HepG2 (cell line): Measurements from ENCODE around the gene TRERF1. TPM values are rescaled to one million over a fixed set of nuclear protein-coding genes. Genes with fewer than 3 reads are reported as not detected.

Source experiments
- DMTF1 ChIP-seq: sonication (generic); formaldehyde crosslinking; IDR thresholded peaks from 2 replicates; pipeline ENCODE4 v1.4.0; 2020; ENCODE audit warnings: mild to moderate bottlenecking, missing genetic modification reagents
- FOXA1 ChIP-seq, 2 experiments: fragments of 450-650 bp in 1 of 2; sonication (generic) in 1 of 2; formaldehyde crosslinking in 1 of 2; IDR thresholded peaks; 2 replicates each; pipeline versions ENCODE4 v1.4.0 to v1.6.1; 2016 to 2020; ENCODE audit warnings: missing genetic modification reagents in 1 of 2
- HOXA7 ChIP-seq: sonication (generic); formaldehyde crosslinking; IDR thresholded peaks from 2 replicates; pipeline ENCODE4 v1.8.1; 2022; ENCODE audit warnings: mild to moderate bottlenecking, missing genetic modification reagents, moderate library complexity
- JUNB ChIP-seq: sonication (generic); formaldehyde crosslinking; IDR thresholded peaks from 2 replicates; pipeline ENCODE4 v1.8.0; 2022; ENCODE audit warnings: missing genetic modification reagents, mild to moderate bottlenecking, borderline replicate concordance
- KDM3A ChIP-seq: IDR thresholded peaks from 2 replicates; pipeline ENCODE4 v1.6.1; 2018; ENCODE audit warnings: low read depth, missing compliant biosample characterization
- LCORL ChIP-seq, 2 experiments: fragments of 450-650 bp in 1 of 2; sonication (generic) in 1 of 2; formaldehyde crosslinking in 1 of 2; IDR thresholded peaks; 2 replicates each; pipeline versions ENCODE4 v1.5.0 to v1.6.1; 2017 to 2020; ENCODE audit warnings: antibody characterized with exemption in 1 of 2, missing genetic modification reagents in 1 of 2
- STAT6 ChIP-seq: sonication (generic); formaldehyde crosslinking; IDR thresholded peaks from 2 replicates; pipeline ENCODE4 v1.4.0; 2020; ENCODE audit warnings: missing genetic modification reagents, mild to moderate bottlenecking, borderline replicate concordance
- TBX2 ChIP-seq: sonication (generic); formaldehyde crosslinking; IDR thresholded peaks from 2 replicates; pipeline ENCODE4 v1.5.0; 2020; ENCODE audit warnings: missing genetic modification reagents, mild to moderate bottlenecking, borderline replicate concordance
- ZFP36L2 ChIP-seq: sonication (generic); formaldehyde crosslinking; IDR thresholded peaks from 2 replicates; pipeline ENCODE4 v1.4.0; 2020; ENCODE audit warnings: missing genetic modification reagents
- ZHX1 ChIP-seq: sonication (generic); formaldehyde crosslinking; IDR thresholded peaks from 2 replicates; pipeline ENCODE4 v1.8.1; 2022; ENCODE audit warnings: low read depth, mild to moderate bottlenecking, missing genetic modification reagents
- ZMYM2 ChIP-seq: sonication (generic); formaldehyde crosslinking; IDR thresholded peaks from 2 replicates; pipeline ENCODE4 v1.8.0; 2022; ENCODE audit warnings: mild to moderate bottlenecking, missing genetic modification reagents
- ZNF205 ChIP-seq: IDR thresholded peaks from 2 replicates; pipeline ENCODE4 v1.6.1; 2018; ENCODE audit warnings: missing biosample characterization, missing genetic modification reagents
- ZNF230 ChIP-seq: sonication (generic); formaldehyde crosslinking; IDR thresholded peaks from 2 replicates; pipeline ENCODE4 v1.4.0; 2020; ENCODE audit warnings: mild to moderate bottlenecking, missing genetic modification reagents
- ZNF354B ChIP-seq: sonication (generic); formaldehyde crosslinking; IDR thresholded peaks from 2 replicates; pipeline ENCODE4 v1.8.0; 2022; ENCODE audit warnings: mild to moderate bottlenecking, missing genetic modification reagents
- ZNF574 ChIP-seq: sonication (generic); formaldehyde crosslinking; IDR thresholded peaks from 2 replicates; pipeline ENCODE4 v1.4.0; 2020; ENCODE audit warnings: missing genetic modification reagents
- polyA plus RNA-seq, 8 experiments: library from polyadenylated mRNA; depleted of rRNA in 3 of 8; stranded (reverse) in 7 of 8; unstranded in 1 of 8; fragments of >200 nt; fragmentation: Illumina TruSeq in 4 of 8; extraction: Trizol in 4 of 8; gene quantifications; 2 replicates each; pipeline versions ENCODE4 v1.2.1 to v1.2.3, GENCODE V29; 2011 to 2016; ENCODE audit warnings: low read depth in 4 of 8, missing spikeins in 1 of 8, mixed read lengths in 1 of 8; ENCODE audit not compliant: insufficient read depth in 1 of 8
- total RNA-seq, 5 experiments: library from RNA; depleted of rRNA; stranded (reverse); fragments of >200 nt; fragmentation: Illumina TruSeq; extraction: Trizol; gene quantifications; 2 replicates each; pipeline ENCODE4 v1.2.3, GENCODE V29; 2016; ENCODE audit warnings: low read depth in 1 of 5

TRERF1 gene
- total and polyA plus RNA-seq, 2 of the 13 experiments (the other 11 are each of a cell fraction or from before 2014, with no cell fraction given): 0.02 TPM; not detected in 1

GRCh38 chr6:42217519-42218367 lies 234.0 kb downstream of the TRERF1 start, which contains the start of gene MRPS10 (continued):
- TF ChIP-seq ZHX1 (CRISPR knock-in tag): peak; percentile 92
- no peak for TF ChIP-seq STAT6
- TF ChIP-seq ZNF574 (CRISPR knock-in tag): peak; percentile 100
- TF ChIP-seq DMTF1: no peak
- no peak for TF ChIP-seq JUNB (CRISPR knock-in tag)
- TF ChIP-seq ZFP36L2 (CRISPR knock-in tag): no peak
- TF ChIP-seq LCORL (IDR thresholded peaks at IDR 0.05): 0 out of 2 replicates have a peak, but pooled peaks have one; percentile 36
- TF ChIP-seq LCORL (CRISPR knock-in tag; IDR thresholded peaks at IDR 0.05): peak; percentile 84; the same call in 1 of the 2 replicates
- TF ChIP-seq ZNF205 (CRISPR knock-in tag): peak; percentile 81
- TF ChIP-seq ZMYM2 (CRISPR knock-in tag): no peak
- 0 out of 2 replicates have a peak, but pooled peaks have one; percentile 65 for TF ChIP-seq ZNF230 (CRISPR knock-in tag)
- TF ChIP-seq FOXA1 (IDR thresholded peaks at IDR 0.05): no peak
- TF ChIP-seq FOXA1 (CRISPR knock-in tag; IDR thresholded peaks at IDR 0.05): peak; percentile 16; the same call in 1 of the 2 replicates
- TF ChIP-seq TBX2 (CRISPR knock-in tag): peak; percentile 33; the same call in 1 of the 2 replicates
- TF ChIP-seq KDM3A: peak; percentile 93
- no peak for TF ChIP-seq HOXA7
- no peak for TF ChIP-seq ZNF354B (CRISPR knock-in tag)
